Naive thymus-derived CD4-positive, alpha-beta T cell (primary cell): ENCODE results near the gene SORL1. TPM values are rescaled to one million over a fixed set of nuclear protein-coding genes. Genes with fewer than 3 reads are reported as not detected.

Experiments
- ATAC-seq: fragments of 150-1000 bp; cut with Tn5 transposase; 2 replicates; pipeline ENCODE4 v1.10.0; 2021; ENCODE audit warnings: mild to moderate bottlenecking, moderate library complexity
- CTCF ChIA-PET: fragments of 350-600 bp; sonication (Branson Sonifier 250); formaldehyde crosslinking; loops from one replicate; lab custom pipeline; 2021; ENCODE audit warnings: antibody characterized with exemption; lab: Charles Lee
- POLR2A ChIA-PET: fragments of 350-600 bp; sonication (Branson Sonifier 250); formaldehyde crosslinking; loops from one replicate; lab custom pipeline; 2021; ENCODE audit warnings: antibody characterized with exemption, inconsistent platforms; lab: Charles Lee
- DNase-seq, 9 donors: peaks; one replicate each; pipeline versions ENCODE4 v3.0.0 to v3.0.0-alpha.2; 2020 to 2022; ENCODE audit warnings: mixed read lengths in 1 of 9
- H3K27ac ChIP-seq: one replicate; pipeline ENCODE4 v1.7.0; 2013; ENCODE audit warnings: mild to moderate bottlenecking, low read depth, low read length, moderate library complexity
- H3K27me3 ChIP-seq, 2 donors: one replicate each; pipeline ENCODE4 v1.7.0; 2013; ENCODE audit warnings: low read length in 2 of 2, mild to moderate bottlenecking in 2 of 2, moderate library complexity in 2 of 2; ENCODE audit not compliant: control insufficient read depth in 2 of 2, insufficient read depth in 2 of 2
- H3K36me3 ChIP-seq, 3 experiments: 1 replicate in 2 of 3; 2 replicates in 1 of 3; pipeline ENCODE4 v1.7.0; 2013; ENCODE audit warnings: low read length in 3 of 3, mild to moderate bottlenecking in 3 of 3, moderate library complexity in 1 of 3; ENCODE audit not compliant: insufficient read depth in 3 of 3, control insufficient read depth in 2 of 3
- H3K4me1 ChIP-seq, 2 donors: one replicate each; pipeline ENCODE4 v1.7.0; 2013; ENCODE audit warnings: low read length in 2 of 2, mild to moderate bottlenecking in 2 of 2, moderate library complexity in 1 of 2; ENCODE audit not compliant: control insufficient read depth in 2 of 2, insufficient read depth in 2 of 2
- H3K4me3 ChIP-seq: 2 replicates; pipeline ENCODE4 v1.7.0; 2013; ENCODE audit warnings: mild to moderate bottlenecking, low read length
- H3K9me3 ChIP-seq, 3 experiments: 1 replicate in 2 of 3; 2 replicates in 1 of 3; pipeline ENCODE4 v1.7.0; 2013; ENCODE audit warnings: low read length in 3 of 3; ENCODE audit not compliant: control insufficient read depth in 2 of 3
- H3K27ac Mint-ChIP-seq, 9 donors: one replicate each; pipeline ENCODE4 v1.8.0; 2020 to 2022; ENCODE audit warnings: mixed read lengths in 9 of 9, mild to moderate bottlenecking in 8 of 9, moderate library complexity in 5 of 9, inconsistent platforms in 2 of 9
- H3K27me3 Mint-ChIP-seq, 5 donors: one replicate each; pipeline ENCODE4 v1.8.0; 2021 to 2022; ENCODE audit warnings: mixed read lengths in 5 of 5, mild to moderate bottlenecking in 1 of 5
- H3K36me3 Mint-ChIP-seq, 5 donors: one replicate each; pipeline ENCODE4 v1.8.0; 2020 to 2022; ENCODE audit warnings: mixed read lengths in 5 of 5, mild to moderate bottlenecking in 3 of 5, inconsistent platforms in 1 of 5
- H3K4me1 Mint-ChIP-seq, 7 donors: one replicate each; pipeline ENCODE4 v1.8.0; 2020 to 2022; ENCODE audit warnings: mixed read lengths in 7 of 7, mild to moderate bottlenecking in 3 of 7, inconsistent platforms in 1 of 7
- H3K4me3 Mint-ChIP-seq, 10 donors: one replicate each; pipeline ENCODE4 v1.8.0; 2020 to 2022; ENCODE audit warnings: mild to moderate bottlenecking in 10 of 10, mixed read lengths in 10 of 10, moderate library complexity in 6 of 10, inconsistent platforms in 2 of 10
- H3K9me3 Mint-ChIP-seq, 11 donors: one replicate each; pipeline ENCODE4 v1.8.0; 2020 to 2022; ENCODE audit warnings: mixed read lengths in 11 of 11, mild to moderate bottlenecking in 4 of 11, inconsistent platforms in 1 of 11, moderate library complexity in 1 of 11
- intact Hi-C, 2 donors: fragments of 100-400 bp; cut with micrococcal nuclease; formaldehyde crosslinking; loops; one replicate each; pipeline ENCODE4 v1.15.1; 2023
- polyA plus RNA-seq, 2 donors: library from polyadenylated mRNA; unstranded; fragments of 300-500 nt; fragmentation: Illumina TruSeq; gene quantifications; one replicate each; pipeline ENCODE4 v1.2.3, GENCODE V29; 2021
- total RNA-seq, 6 experiments: library from RNA in 5 of 6; stranded (reverse) in 5 of 6; gene quantifications; 1 replicate in 5 of 6; 2 replicates in 1 of 6; pipeline ENCODE4 v1.2.3 and lab custom pipeline; 2021 to 2026

Gene SORL1
- total and polyA plus RNA-seq, 7 experiments from 2014 or later, result 165 to 555 (median 321) TPM

DNA sequence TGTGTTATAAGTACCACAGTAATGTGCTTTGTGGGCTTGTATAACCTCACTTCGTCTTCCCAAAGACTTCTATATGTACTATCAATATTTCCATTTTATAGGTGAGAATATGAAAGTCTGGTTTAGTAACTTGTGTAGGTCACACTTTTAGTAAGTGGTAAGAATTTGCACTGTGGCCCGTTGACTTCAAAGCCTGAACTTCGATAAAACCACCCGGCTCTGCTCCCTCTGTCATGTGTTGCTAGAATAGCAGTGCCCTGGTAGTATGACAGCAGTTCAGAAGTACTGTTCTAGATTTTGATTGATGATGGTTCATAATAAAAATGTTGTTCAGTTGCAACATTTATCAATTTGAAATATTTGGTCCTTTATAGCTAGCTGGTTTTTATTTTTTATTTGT is 110.9 kb downstream of the SORL1 start:
- Mint-ChIP-seq H3K4me3 (no peak overlapping the region), H3K4me1 (peaks cover 11 to 52% (median 34%) of the 10 kb centered on the region in 7 donors), H3K27me3 (no peaks in the 10 kb centered on the region), H3K9me3 (peaks cover 0 to 2% (median 0%) of the 10 kb centered on the region in 11 donors), H3K36me3 (peaks cover 21 to 63% (median 38%) of the 10 kb centered on the region in 5 donors), H3K27ac (peak overlapping the region in 4 of 9 donors; percentile 32 to 78 (median 57))
- intact Hi-C loops, result no loop called here
- Histone ChIP-seq H3K27ac (no peak overlapping the region), H3K4me1 (no peaks in the 10 kb centered on the region), H3K27me3 (no peaks in the 10 kb centered on the region), H3K36me3 (peaks cover 15 to 98% (median 29%) of the 10 kb centered on the region in 3 experiments), H3K4me3 (no peak overlapping the region), H3K9me3 (no peaks in the 10 kb centered on the region)
- ATAC-seq (peak; percentile 53), DNase-seq (no peak)
- ChIA-PET CTCF (interaction anchor here (0.7 to 1.5 kb wide), 2 partner anchors 29 to 90 kb away, joined by 3 to 4 read pairs; no protein-coding TSS in a partner anchor), POLR2A (no interaction called here)

DNA sequence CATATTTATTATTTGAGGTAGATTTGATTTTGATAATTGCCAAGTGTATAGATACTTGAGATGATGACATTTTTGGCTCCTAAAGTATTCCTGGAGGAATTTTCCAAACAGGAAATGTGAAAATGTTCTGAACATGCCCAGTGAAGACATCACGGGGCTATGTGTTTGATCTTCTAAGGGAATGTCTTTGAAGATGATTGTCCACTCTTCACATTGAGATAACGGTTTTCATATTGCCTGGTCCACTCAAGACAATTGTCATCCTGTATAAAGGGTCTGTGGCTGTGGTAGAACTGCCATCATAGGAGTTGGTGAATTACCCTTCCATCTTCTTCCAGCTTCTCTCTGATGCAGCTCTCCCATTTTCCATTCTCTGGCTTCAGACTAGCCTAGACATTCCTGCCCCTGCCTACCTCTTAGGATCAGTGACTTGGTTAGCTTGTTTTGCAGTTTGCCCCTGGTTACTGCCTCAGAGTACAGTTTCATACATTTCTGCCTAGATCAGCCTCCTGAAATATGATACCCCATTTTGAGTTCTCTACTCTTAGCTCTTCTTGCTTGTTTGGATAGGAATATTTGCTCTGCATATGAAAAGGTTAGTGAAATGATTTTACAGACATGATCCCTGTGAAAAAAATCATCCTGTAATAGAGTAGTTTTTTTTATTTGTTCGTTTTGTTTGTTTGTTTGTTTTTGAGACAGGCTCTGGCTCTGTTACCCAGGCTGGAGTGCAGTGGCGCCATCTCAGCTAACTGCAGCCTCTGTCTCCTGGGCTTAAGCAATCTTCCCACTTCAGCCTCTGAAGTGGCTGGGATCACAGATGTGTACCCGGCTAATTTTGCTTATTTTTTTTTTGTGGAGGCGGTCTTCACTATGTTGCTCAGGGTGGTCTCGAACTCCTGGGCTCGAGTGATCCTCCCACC is 112.0 kb downstream of the SORL1 start:
- Mint-ChIP-seq H3K4me3 (no peak overlapping the region), H3K9me3 (peaks cover 0 to 2% (median 0%) of the 10 kb centered on the region in 11 donors), H3K27ac (peak overlapping the region in 7 of 9 donors; percentile 31 to 81 (median 47)), H3K36me3 (peaks cover 18 to 62% (median 39%) of the 10 kb centered on the region in 5 donors), H3K4me1 (peaks cover 9 to 51% (median 34%) of the 10 kb centered on the region in 7 donors), H3K27me3 (no peaks in the 10 kb centered on the region)
- Histone ChIP-seq H3K4me1 (no peaks in the 10 kb centered on the region), H3K27ac (no peak overlapping the region), H3K36me3 (peaks cover 17 to 91% (median 20%) of the 10 kb centered on the region in 3 experiments), H3K9me3 (no peaks in the 10 kb centered on the region), H3K27me3 (no peaks in the 10 kb centered on the region), H3K4me3 (no peak overlapping the region)
- no peak for ATAC-seq
- CTCF ChIA-PET, result interaction anchor here (0.6 kb wide), 3 partner anchors 14 to 244 kb away, joined by 3 read pairs; no protein-coding TSS in a partner anchor
- POLR2A ChIA-PET, result interaction anchor here (0.7 kb wide), 1 partner anchor 91 kb away, joined by 3 read pairs; no protein-coding TSS in a partner anchor
- intact Hi-C loops, result no loop called here
- DNase-seq, result no peak

- intact Hi-C loops, result no loop called here
- Mint-ChIP-seq H3K27ac (peak overlapping the region in 3 of 9 donors; percentile 62 to 78 (median 62)), H3K36me3 (peaks cover 15 to 60% (median 35%) of the 10 kb centered on the region in 5 donors)
Observed at GRCh38 chr11:121564948-121565684, 113.0 kb downstream of the SORL1 start.

DNA sequence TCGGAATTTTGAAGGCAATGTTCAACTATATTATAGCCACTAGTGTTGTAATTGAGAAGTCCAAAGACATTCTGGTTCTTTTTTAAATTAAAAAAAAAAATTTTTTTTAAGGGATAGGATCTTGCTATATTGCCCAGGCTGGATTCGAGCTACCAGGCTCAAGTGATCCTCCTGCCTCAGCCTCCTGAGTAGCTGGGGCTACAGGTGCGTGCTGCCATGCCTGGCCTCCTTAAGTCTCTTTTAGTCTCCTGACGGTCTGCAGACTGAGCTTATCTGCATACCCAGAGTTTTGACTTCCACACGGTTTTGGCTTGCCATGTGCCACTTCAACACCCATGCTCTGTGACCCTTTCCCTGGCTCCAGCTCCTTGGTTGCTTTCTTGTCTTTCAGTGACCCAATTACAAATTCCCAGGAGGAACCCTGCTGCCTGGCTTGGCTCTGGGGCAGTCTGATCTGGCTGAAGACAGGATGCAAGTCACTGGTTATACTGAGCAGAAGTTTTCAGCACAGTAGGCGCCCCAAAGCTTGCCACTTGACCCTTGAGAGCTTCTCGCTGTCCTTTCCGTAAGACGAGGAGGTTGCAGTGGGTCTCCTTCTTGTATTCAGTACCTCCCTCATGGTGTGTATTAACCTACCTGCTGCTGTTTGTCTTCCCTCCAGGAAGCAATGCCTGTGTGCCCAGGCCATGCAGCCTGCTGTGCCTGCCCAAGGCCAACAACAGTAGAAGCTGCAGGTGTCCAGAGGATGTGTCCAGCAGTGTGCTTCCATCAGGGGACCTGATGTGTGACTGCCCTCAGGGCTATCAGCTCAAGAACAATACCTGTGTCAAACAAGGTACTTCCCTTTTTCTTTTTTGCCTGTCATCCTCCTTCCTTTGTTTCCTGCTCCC is 114.4 kb downstream of the SORL1 start:
- ATAC-seq (no peak), DNase-seq (no peak)
- Mint-ChIP-seq H3K27me3 (no peaks in the 10 kb centered on the region), H3K4me3 (no peak overlapping the region), H3K36me3 (peaks cover 24 to 63% (median 44%) of the 10 kb centered on the region in 5 donors), H3K9me3 (peaks cover 0 to 2% (median 0%) of the 10 kb centered on the region in 11 donors), H3K27ac (peak overlapping the region in 5 of 9 donors; percentile 56 to 89 (median 64)), H3K4me1 (peaks cover 2 to 31% (median 21%) of the 10 kb centered on the region in 7 donors)
- Histone ChIP-seq H3K27me3 (no peaks in the 10 kb centered on the region), H3K4me3 (no peak overlapping the region), H3K4me1 (no peaks in the 10 kb centered on the region), H3K9me3 (no peaks in the 10 kb centered on the region), H3K36me3 (peaks cover 0 to 79% (median 24%) of the 10 kb centered on the region in 3 experiments), H3K27ac (no peak overlapping the region)
- intact Hi-C loops, result no loop called here
- CTCF ChIA-PET, result no interaction called here
- POLR2A ChIA-PET, result interaction anchor here (0.6 to 0.9 kb wide), 3 partner anchors 59 to 115 kb away, joined by 3 to 4 read pairs (median 3); partner anchors contain the start of gene SORL1

More at GRCh38 chr11:121564948-121565684, 113.0 kb downstream of the SORL1 start:
- Histone ChIP-seq H3K27me3 (no peaks in the 10 kb centered on the region), H3K9me3 (no peaks in the 10 kb centered on the region), H3K4me1 (no peaks in the 10 kb centered on the region), H3K36me3 (peaks cover 10 to 82% (median 16%) of the 10 kb centered on the region in 3 experiments), H3K4me3 (no peak overlapping the region), H3K27ac (no peak overlapping the region)
- peaks cover 2 to 43% (median 29%) of the 10 kb centered on the region in 7 donors for H3K4me1 Mint-ChIP-seq
- H3K9me3 Mint-ChIP-seq, result peaks cover 0 to 2% (median 0%) of the 10 kb centered on the region in 11 donors
- no peak for ATAC-seq
- H3K4me3 Mint-ChIP-seq, result no peak overlapping the region
- ChIA-PET POLR2A (no interaction called here), CTCF (no interaction called here)
- no peaks in the 10 kb centered on the region for H3K27me3 Mint-ChIP-seq
- no peak for DNase-seq

DNA sequence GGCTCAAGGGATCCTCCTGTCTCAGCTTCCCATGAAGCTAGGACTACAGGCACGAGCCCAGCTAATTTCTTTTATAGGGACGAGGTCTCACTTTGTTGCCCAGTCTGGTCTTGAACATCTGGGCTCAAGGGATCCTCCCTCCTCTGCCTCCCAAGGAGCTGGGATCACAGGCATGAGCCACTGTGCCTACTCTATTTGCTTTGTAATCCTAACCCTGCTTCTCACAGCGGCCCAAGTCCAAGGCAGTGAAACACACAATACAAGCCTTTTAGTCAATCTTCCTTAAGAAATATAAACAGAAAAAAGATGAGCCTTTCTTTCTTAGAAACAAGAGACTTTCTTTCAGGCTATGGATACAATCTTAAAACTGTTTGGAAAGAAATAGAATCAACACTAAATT is 115.9 kb downstream of the SORL1 start:
- H3K36me3 Mint-ChIP-seq, result peaks cover 19 to 66% (median 38%) of the 10 kb centered on the region in 5 donors
- Histone ChIP-seq H3K27ac (no peak overlapping the region), H3K4me1 (no peaks in the 10 kb centered on the region), H3K36me3 (peaks cover 10 to 79% (median 19%) of the 10 kb centered on the region in 3 experiments), H3K27me3 (no peaks in the 10 kb centered on the region), H3K9me3 (no peaks in the 10 kb centered on the region), H3K4me3 (no peak overlapping the region)
- ATAC-seq (no peak), DNase-seq (no peak)
- ChIA-PET POLR2A (no interaction called here), CTCF (no interaction called here)
- H3K27ac Mint-ChIP-seq, result peak overlapping the region in 4 of 9 donors; percentile 51 to 82 (median 60)
- H3K4me3 Mint-ChIP-seq, result no peak overlapping the region
- peaks cover 2 to 17% (median 7%) of the 10 kb centered on the region in 7 donors for H3K4me1 Mint-ChIP-seq
- intact Hi-C loops, result no loop called here
- H3K27me3 Mint-ChIP-seq, result no peaks in the 10 kb centered on the region
- peaks cover 0 to 3% (median 0%) of the 10 kb centered on the region in 11 donors for H3K9me3 Mint-ChIP-seq
